GM18511 (cell line): ENCODE data around the gene POLR2L.
A peak's percentile ranks its signal among the peaks of the same experiment; 100 is the strongest.

Experiments
- ATAC-seq: cut with Tn5 transposase; IDR thresholded peaks from one replicate; pipeline ENCODE4 v1.9.1; 2021; ENCODE audit warnings: mild to moderate bottlenecking, moderate library complexity; ENCODE audit not compliant: unreplicated experiment

POLR2L gene

GRCh38 chr11:839875-840617, 2.3 kb downstream of the POLR2L start:
- ATAC-seq, result no peak

DNA sequence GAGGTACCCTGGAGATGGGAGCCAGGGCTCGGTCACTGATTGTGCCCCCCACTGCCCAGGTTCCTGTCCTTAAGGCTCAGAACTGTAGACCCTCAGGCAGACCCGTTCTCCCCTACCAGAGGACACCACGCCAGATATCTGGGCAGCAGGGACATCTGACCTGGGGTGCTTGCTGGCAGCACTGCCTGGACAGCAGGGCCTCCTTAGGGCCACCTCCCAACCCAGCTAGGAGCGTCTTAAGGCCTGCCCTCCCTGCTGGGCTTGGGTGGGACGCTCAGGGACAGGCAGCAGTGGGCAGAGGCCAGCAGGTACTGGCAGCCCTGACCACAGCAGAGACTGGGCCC, 3.1 kb downstream of the POLR2L start:
- no peak for ATAC-seq

GRCh38 chr11:838441-839279, 3.7 kb downstream of the POLR2L start:
- no peak for ATAC-seq

DNA sequence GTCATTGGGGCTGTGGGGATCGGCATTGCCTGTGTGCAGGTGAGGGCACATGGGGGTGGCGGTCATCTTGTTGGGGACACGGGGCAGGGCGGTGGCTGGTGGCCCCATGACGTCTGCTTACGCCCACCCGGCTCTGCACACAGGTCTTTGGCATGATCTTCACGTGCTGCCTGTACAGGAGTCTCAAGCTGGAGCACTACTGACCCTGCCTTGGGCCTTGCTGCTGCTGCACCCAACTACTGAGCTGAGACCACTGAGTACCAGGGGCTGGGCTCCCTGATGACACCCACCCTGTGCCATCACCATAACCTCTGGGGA, 4.4 kb downstream of the POLR2L start:
- ATAC-seq, result no peak

DNA sequence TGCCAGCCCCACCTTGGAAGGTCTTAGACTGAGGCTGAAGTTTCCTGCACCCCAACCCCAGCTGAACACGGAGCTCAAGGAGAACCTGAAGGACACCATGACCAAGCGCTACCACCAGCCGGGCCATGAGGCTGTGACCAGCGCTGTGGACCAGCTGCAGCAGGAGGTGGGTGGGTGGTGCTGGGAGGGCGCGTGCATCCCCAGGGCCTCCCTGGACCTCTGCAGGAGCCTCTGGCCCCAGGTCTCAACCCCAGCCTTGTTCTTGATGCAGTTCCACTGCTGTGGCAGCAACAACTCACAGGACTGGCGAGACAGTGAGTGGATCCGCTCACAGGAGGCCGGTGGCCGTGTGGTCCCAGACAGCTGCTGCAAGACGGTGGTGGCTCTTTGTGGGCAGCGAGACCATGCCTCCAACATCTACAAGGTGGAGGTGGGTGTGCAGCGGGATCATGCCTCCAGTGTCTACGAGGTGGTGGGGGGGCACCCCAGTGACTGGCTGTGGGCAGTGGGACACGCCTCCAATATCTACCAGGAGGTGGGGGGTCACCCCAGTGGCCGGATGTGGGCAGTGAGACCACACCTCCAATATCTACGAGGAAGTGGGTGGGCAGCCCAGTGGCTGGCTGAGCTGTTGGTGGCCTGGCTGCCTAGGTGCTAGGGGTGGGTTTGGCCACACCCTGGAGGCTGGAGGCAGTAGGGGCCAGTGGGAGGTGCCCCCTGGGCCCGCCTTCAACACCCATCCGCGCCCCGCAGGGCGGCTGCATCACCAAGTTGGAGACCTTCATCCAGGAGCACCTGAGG, 4.9 kb downstream of the POLR2L start:
- ATAC-seq, result no peak

GRCh38 chr11:836700-837099, 5.6 kb downstream of the POLR2L start:
- no peak for ATAC-seq

- no peak for ATAC-seq
These were observed 6.1 kb downstream of the POLR2L start for GRCh38 chr11:836274-836673.

- no peak for ATAC-seq
These were observed 7.7 kb downstream of the POLR2L start for GRCh38 chr11:834371-835316.

GRCh38 chr11:833849-834311, 8.4 kb downstream of the POLR2L start:
- ATAC-seq, result no peak

DNA sequence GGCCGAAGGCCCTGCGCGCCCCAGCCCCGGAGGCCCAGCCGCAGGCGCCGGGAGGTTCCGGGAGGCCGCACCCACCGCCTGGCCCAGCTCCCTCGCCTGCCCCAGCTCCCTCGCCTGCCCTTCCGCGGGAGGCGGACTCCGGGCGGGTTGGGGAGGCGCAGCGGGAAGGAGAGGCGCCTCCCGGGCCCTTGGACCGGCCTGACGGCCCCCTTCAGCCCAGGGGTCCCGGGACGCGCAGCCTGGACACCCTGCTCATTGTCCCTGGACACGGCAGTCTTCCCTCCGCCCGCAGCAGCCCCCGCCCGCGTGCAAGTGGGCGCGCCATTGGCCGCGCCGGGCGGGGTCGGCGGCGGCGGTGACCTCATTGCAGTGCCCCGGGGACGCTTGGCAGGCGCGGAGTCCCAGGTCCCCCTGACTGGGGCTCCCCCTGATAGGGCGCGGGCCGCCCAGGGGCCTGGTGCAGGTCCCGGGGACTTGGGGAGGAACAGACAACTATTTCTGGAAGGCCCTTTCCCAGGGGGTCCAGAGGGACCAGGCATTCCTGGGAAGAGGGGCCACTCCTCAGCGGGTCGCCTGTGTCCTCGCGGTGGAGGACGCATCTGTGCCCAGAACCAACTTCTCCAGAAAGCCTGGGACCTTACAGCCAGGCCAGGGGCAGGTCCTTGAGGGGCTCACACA, 9.1 kb downstream of the POLR2L start:
- ATAC-seq, result no peak

- no peak for ATAC-seq
These were observed 9.7 kb downstream of the POLR2L start, which contains the start of gene CD151 for GRCh38 chr11:832529-833113. TSS of gene CD151 (plus strand) at chr11:832952. CDS start at chr11:836070, 3,118 bp downstream.

DNA sequence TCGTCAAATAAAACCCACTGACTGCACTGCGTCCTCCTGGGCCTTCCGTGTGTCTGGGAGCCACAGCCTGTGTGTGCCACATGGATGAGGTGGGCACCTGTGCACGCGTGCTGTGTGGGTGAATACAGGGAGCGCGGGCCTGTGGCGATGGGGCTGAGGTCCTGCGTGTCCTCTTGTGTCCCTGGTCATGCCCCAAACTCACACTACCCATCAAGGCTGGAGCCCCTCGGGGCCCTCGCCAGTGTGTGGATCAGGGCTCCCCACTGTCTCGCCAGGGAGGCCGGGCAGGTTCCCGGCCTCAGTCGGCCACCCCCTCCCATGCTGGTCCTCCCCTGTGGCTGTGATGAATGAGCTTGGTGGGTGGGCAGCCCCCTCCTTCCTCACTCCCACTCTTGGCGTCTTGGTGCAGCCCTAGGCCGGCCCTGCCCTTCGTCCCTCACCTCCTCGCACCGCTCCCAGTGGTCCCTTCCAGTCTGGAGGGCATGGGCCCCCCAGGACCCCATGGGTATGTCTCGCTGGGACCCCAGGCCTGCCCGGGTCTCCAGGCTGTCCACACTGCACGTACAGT, 10.3 kb downstream of the POLR2L start:
- no peak for ATAC-seq

- ATAC-seq, result no peak
These were observed 11.0 kb downstream of the POLR2L start for GRCh38 chr11:831118-831864.

DNA sequence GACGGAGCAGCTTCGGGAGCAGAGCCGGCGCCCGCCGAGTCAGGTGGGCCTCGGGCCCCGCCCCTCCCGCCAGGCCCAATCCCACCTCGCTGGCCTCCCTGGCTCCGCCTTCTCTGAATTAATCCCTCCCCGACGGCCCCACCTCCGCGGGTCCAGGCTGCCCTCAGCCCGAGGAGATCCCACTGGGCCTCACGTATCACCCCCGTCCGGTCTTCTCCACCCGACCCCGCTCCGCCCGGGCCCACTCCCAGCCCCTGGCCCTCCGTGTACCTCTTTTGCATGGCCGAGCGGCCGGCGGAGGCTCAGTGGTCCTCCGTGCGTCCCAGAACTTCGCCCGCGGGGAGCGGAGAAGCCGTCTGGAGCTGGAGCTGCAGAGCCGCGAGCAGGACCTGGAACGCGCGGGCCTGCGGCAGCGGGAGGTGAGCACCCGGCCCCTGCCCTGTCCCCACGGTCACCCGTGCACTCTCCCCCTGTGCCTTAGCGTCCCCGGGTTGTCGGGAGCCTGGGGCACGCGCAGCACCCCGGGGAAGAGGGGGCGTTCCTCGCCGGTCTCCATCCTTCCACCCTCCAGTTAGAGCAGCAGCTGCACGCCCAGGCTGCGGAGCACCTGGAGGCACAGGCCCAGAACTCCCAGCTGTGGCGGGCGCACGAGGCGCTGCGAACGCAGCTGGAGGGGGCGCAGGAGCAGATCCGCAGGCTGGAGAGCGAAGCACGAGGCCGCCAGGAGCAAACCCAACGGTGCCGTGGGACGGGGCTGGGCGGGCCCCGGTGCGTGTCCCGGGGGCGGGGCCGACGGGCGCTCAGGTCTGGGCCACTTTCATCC, 11.8 kb downstream of the POLR2L start:
- ATAC-seq, result peak; percentile 29

- peak; percentile 2 for ATAC-seq
These were observed 12.5 kb downstream of the POLR2L start for GRCh38 chr11:829847-830294.

GRCh38 chr11:829176-829846, 13.0 kb downstream of the POLR2L start:
- ATAC-seq, result no peak
